Measurements from ENCODE around the gene PRSS22. TPM values are rescaled to one million over a fixed set of nuclear protein-coding genes. Genes with fewer than 3 reads are reported as not detected.
A peak's percentile ranks its signal among the peaks of the same experiment; 100 is the strongest.

The PRSS22 gene
- total RNA-seq, 2 donors from 2014 or later = 18.6 to 30.9 TPM

GRCh38 chr16:2816751-2817339, 41.1 kb downstream of the PRSS22 start, which contains the start of gene PRSS21:
Gene PRSS21 (plus strand): TSS chr16:2817237. CDS start chr16:2817269, 32 bp downstream.
- no peak within 1 kb of the TSS for H3K27ac ChIP-seq
- no peaks in the 10 kb centered on the region for H3K4me1 ChIP-seq (replicated peaks)
- TF ChIP-seq POLR2AphosphoS5 (IDR thresholded peaks at IDR 0.05) (no peak), CTCF (IDR thresholded peaks at IDR 0.05) (peak in 1 of 4 experiments; percentile 42)
- WGBS = 64% methylated on average over 28 of the region's 28 CpGs
- DNase-seq (ENCODE audit: low spot score) = no peak
- H3K27me3 ChIP-seq (replicated peaks; ENCODE audit: insufficient read depth) = no peaks in the 10 kb centered on the region
- intact Hi-C loops (cut with DNase I) = no loop called here
- H3K4me3 ChIP-seq = peak within 1 kb of the TSS in 1 of 2 donors; percentile 13
- H3K36me3 ChIP-seq = no peaks in the 10 kb centered on the region
- H3K9me3 ChIP-seq = no peaks in the 10 kb centered on the region

- Histone ChIP-seq H3K4me1 (replicated peaks) (no peaks in the 10 kb centered on the region), H3K9me3 (no peaks in the 10 kb centered on the region), H3K27me3 (replicated peaks; ENCODE audit: insufficient read depth) (no peaks in the 10 kb centered on the region), H3K27ac (no peak overlapping the region), H3K4me3 (no peak overlapping the region), H3K36me3 (no peaks in the 10 kb centered on the region)
- WGBS = 77% methylated on average over 10 of the region's 10 CpGs
- DNase-seq (ENCODE audit: low spot score) = no peak
- no peak for TF ChIP-seq POLR2A (IDR thresholded peaks at IDR 0.05)
- TF ChIP-seq CTCF (IDR thresholded peaks at IDR 0.05) = no peak
- TF ChIP-seq POLR2AphosphoS5 (IDR thresholded peaks at IDR 0.05) = no peak
- intact Hi-C loops (cut with DNase I) = no loop called here
Measured at GRCh38 chr16:2815299-2815771, 42.6 kb downstream of the PRSS22 start.

- Histone ChIP-seq H3K27me3 (replicated peaks; ENCODE audit: insufficient read depth) (no peaks in the 10 kb centered on the region), H3K4me3 (no peak overlapping the region), H3K36me3 (no peaks in the 10 kb centered on the region), H3K27ac (no peak overlapping the region), H3K9me3 (no peaks in the 10 kb centered on the region), H3K4me1 (replicated peaks) (no peaks in the 10 kb centered on the region)
- no peak for DNase-seq (ENCODE audit: low spot score)
- 70% methylated on average over 20 of the region's 20 CpGs for WGBS
- intact Hi-C loops (cut with DNase I) = no loop called here
- TF ChIP-seq POLR2AphosphoS5 (IDR thresholded peaks at IDR 0.05) (no peak), CTCF (IDR thresholded peaks at IDR 0.05) (no peak), POLR2A (IDR thresholded peaks at IDR 0.05) (no peak)
Measured at GRCh38 chr16:2814551-2815298, 43.2 kb downstream of the PRSS22 start.

- H3K36me3 ChIP-seq = no peaks in the 10 kb centered on the region
- 68% methylated on average over 7 of the region's 7 CpGs for WGBS
- TF ChIP-seq POLR2A (IDR thresholded peaks at IDR 0.05) (no peak), CTCF (IDR thresholded peaks at IDR 0.05) (no peak), POLR2AphosphoS5 (IDR thresholded peaks at IDR 0.05) (no peak)
- no peak for DNase-seq (ENCODE audit: low spot score)
- no peaks in the 10 kb centered on the region for H3K27me3 ChIP-seq (replicated peaks; ENCODE audit: insufficient read depth)
- intact Hi-C loops (cut with DNase I) = no loop called here
- H3K27ac ChIP-seq = no peak overlapping the region
- H3K4me3 ChIP-seq = no peak overlapping the region
- no peaks in the 10 kb centered on the region for H3K9me3 ChIP-seq
- H3K4me1 ChIP-seq (replicated peaks) = no peaks in the 10 kb centered on the region
Measured at GRCh38 chr16:2813771-2814221, 44.2 kb downstream of the PRSS22 start.

Measured in prostate gland (tissue), 2 donors.